HCT116 (cell line): ENCODE measurements around the gene ACVR1B. TPM values are rescaled to one million over a fixed set of nuclear protein-coding genes. Genes with fewer than 3 reads are reported as not detected.

Experiments used
- ATAC-seq: fragments of 200-7000 bp; cut with Tn5 transposase; 2 replicates; pipeline ENCODE4 v1.9.1; 2020; ENCODE audit warnings: mild to moderate bottlenecking, moderate library complexity
- BruUV-seq: library from RNA; stranded (reverse); fragments of 400-500 nt; replicated peaks from 2 replicates; lab custom pipeline; 2021; lab: Mats Ljungman, UMichigan
- CTCF ChIA-PET: fragments of 300-600 bp; sonication (Branson Sonifier 250); formaldehyde crosslinking; loops from one replicate; lab custom pipeline; 2021; ENCODE audit warnings: antibody characterized with exemption; lab: Charles Lee
- POLR2A ChIA-PET: fragments of 300-600, 350-600 bp; sonication (Branson Sonifier 250); formaldehyde crosslinking; loops from one replicate; lab custom pipeline; 2021; ENCODE audit warnings: antibody characterized with exemption; lab: Charles Lee
- RAD21 ChIA-PET, 2 experiments: fragments of 300-600 bp; sonication (Branson Sonifier 250); formaldehyde crosslinking; loops; one replicate each; lab custom pipeline; 2023; ENCODE audit warnings: low total read pairs in 2 of 2; ENCODE audit not compliant: uncharacterized antibody in 2 of 2, unreplicated experiment in 2 of 2, low non-redundant PET in 1 of 2; lab: Charles Lee
- DNase-seq: peaks from one replicate; pipeline ENCODE4 v3.0.0-alpha.2; 2010; ENCODE audit warnings: low read depth, low spot score
- H2AFZ ChIP-seq: fragments of 200-600 bp; shearing (Covaris generic), sonication (generic); 2 replicates; pipeline ENCODE4 v1.6.1; 2017; ENCODE audit warnings: low read depth, mixed run types, mixed read lengths, antibody characterized with exemption, low read length; ENCODE audit not compliant: poor library complexity, severe bottlenecking
- H3K27ac ChIP-seq: 2 replicates; pipeline ENCODE4 v1.5.1; 2012; ENCODE audit warnings: low read depth, low read length
- H3K27me3 ChIP-seq: fragments of 200-600 bp; sonication (generic); 2 replicates; pipeline ENCODE4 v1.6.1; 2016; ENCODE audit warnings: mixed run types, low read length, mixed read lengths; ENCODE audit not compliant: insufficient read depth
- H3K36me3 ChIP-seq, 2 experiments: fragments of 200-500 bp in 1 of 2; fragments of 200-600 bp in 1 of 2; sonication (Bioruptor generic) in 1 of 2; sonication (generic) in 1 of 2; 2 replicates each; pipeline versions ENCODE4 v1.5.1 to v1.6.1; 2014 to 2016; ENCODE audit warnings: low read length in 2 of 2, inconsistent platforms in 1 of 2, mixed read lengths in 1 of 2, mixed run types in 1 of 2; ENCODE audit not compliant: insufficient read depth in 2 of 2, control insufficient read depth in 1 of 2
- H3K4me1 ChIP-seq, 2 experiments: fragments of 200-600 bp in 1 of 2; sonication (generic) in 1 of 2; 2 replicates each; pipeline versions ENCODE4 v1.5.1 to v1.6.1; 2012 to 2017; ENCODE audit warnings: low read length in 2 of 2, inconsistent platforms in 1 of 2, mild to moderate bottlenecking in 1 of 2, mixed read lengths in 1 of 2, mixed run types in 1 of 2, moderate library complexity in 1 of 2; ENCODE audit not compliant: insufficient read depth in 2 of 2, control insufficient read depth in 1 of 2
- H3K4me2 ChIP-seq: fragments of 200-600 bp; sonication (generic); 2 replicates; pipeline ENCODE4 v1.6.1; 2017; ENCODE audit warnings: mixed run types, low read length, mixed read lengths
- H3K4me3 ChIP-seq, 2 experiments: fragments of 200-600 bp in 1 of 2; sonication (generic) in 1 of 2; replicated peaks in 1 of 2; 2 replicates each; pipeline ENCODE4 v1.5.1; 2011 to 2016; ENCODE audit warnings: low read length in 2 of 2, control low read depth in 1 of 2, low read depth in 1 of 2, mild to moderate bottlenecking in 1 of 2, mixed read lengths in 1 of 2, mixed run types in 1 of 2
- H3K79me2 ChIP-seq: fragments of 200-600 bp; sonication (generic); 2 replicates; pipeline ENCODE4 v1.6.1; 2017; ENCODE audit warnings: mild to moderate bottlenecking, mixed run types, low read length, moderate library complexity, mixed read lengths; ENCODE audit not compliant: insufficient read depth
- H3K9ac ChIP-seq: fragments of 200-600 bp; sonication (generic); 2 replicates; pipeline ENCODE4 v1.6.1; 2016; ENCODE audit warnings: low read length, mixed read lengths
- H3K9me2 ChIP-seq: fragments of 200-600 bp; sonication (generic), shearing (Covaris generic); 2 replicates; pipeline ENCODE4 v1.6.1; 2017; ENCODE audit warnings: mixed run types, mild to moderate bottlenecking, moderate library complexity; ENCODE audit not compliant: insufficient read depth
- H3K9me3 ChIP-seq, 2 experiments: fragments of 200-500 bp in 1 of 2; fragments of 200-600 bp in 1 of 2; sonication (Bioruptor generic) in 1 of 2; sonication (generic) in 1 of 2; 2 replicates each; pipeline ENCODE4 v1.6.1; 2014 to 2017; ENCODE audit warnings: low read length in 2 of 2, mixed read lengths in 2 of 2, inconsistent platforms in 1 of 2, low read depth in 1 of 2, mild to moderate bottlenecking in 1 of 2, mixed run types in 1 of 2, moderate library complexity in 1 of 2; ENCODE audit not compliant: control insufficient read depth in 1 of 2, insufficient read depth in 1 of 2
- H4K20me1 ChIP-seq: fragments of 200-600 bp; sonication (generic), shearing (Covaris generic); 2 replicates; pipeline ENCODE4 v1.6.1; 2017; ENCODE audit warnings: mixed run types, mild to moderate bottlenecking, moderate library complexity; ENCODE audit not compliant: insufficient read depth
- ATF3 ChIP-seq: IDR thresholded peaks from 2 replicates; pipeline ENCODE4 v1.6.1; 2012
- CEBPB ChIP-seq: IDR thresholded peaks from 2 replicates; pipeline ENCODE4 v1.6.1; 2012; ENCODE audit warnings: low read depth
- EGR1 ChIP-seq: IDR thresholded peaks from 2 replicates; pipeline ENCODE4 v1.6.1; 2012; ENCODE audit warnings: low read depth
- ELF1 ChIP-seq: IDR thresholded peaks from 2 replicates; pipeline ENCODE4 v1.6.1; 2012; ENCODE audit warnings: low read depth, borderline replicate concordance
- EZH2 ChIP-seq: fragments of 200-600 bp; sonication (generic); IDR thresholded peaks from 2 replicates; pipeline ENCODE4 v1.6.1; 2017; ENCODE audit warnings: antibody characterized with exemption, mixed run types
- POLR2AphosphoS5 ChIP-seq: IDR thresholded peaks from 2 replicates; pipeline ENCODE4 v1.6.1; 2011; ENCODE audit warnings: mild to moderate bottlenecking, low read depth, low read length, moderate library complexity
- RAD21 ChIP-seq: IDR thresholded peaks from 2 replicates; pipeline ENCODE4 v1.6.1; 2012; ENCODE audit warnings: low read depth, mild to moderate bottlenecking
- ZFX ChIP-seq: fragments of 450-650 bp; IDR thresholded peaks from 2 replicates; pipeline ENCODE4 v1.6.1; 2017
- intact Hi-C: fragments of 100-400 bp; cut with micrococcal nuclease; formaldehyde crosslinking; loops from 2 replicates; pipeline ENCODE4 v1.10.0; 2022
- total RNA-seq: library from RNA; stranded (reverse); gene quantifications from one replicate; pipeline ENCODE4 v1.2.1, GENCODE V29; 2021; ENCODE audit not compliant: unreplicated experiment
- TF ChIP-seq, protein P1 (sequence below), 3 experiments: fragments of 200-600 bp in 1 of 3; sonication (generic) in 1 of 3; IDR thresholded peaks in 2 of 3; conservative IDR thresholded peaks in 1 of 3; 2 replicates each; pipeline ENCODE4 v1.5.1; 2012 to 2017; ENCODE audit warnings: low read depth in 2 of 3, low read length in 2 of 3, antibody characterized with exemption in 1 of 3, borderline replicate concordance in 1 of 3, control low read depth in 1 of 3, mild to moderate bottlenecking in 1 of 3, mixed read lengths in 1 of 3, mixed run types in 1 of 3, moderate library complexity in 1 of 3; ENCODE audit not compliant: insufficient read depth in 1 of 3

The ACVR1B gene
- total RNA-seq, 1 experiment from 2014 or later, result 22.7 TPM

DNA sequence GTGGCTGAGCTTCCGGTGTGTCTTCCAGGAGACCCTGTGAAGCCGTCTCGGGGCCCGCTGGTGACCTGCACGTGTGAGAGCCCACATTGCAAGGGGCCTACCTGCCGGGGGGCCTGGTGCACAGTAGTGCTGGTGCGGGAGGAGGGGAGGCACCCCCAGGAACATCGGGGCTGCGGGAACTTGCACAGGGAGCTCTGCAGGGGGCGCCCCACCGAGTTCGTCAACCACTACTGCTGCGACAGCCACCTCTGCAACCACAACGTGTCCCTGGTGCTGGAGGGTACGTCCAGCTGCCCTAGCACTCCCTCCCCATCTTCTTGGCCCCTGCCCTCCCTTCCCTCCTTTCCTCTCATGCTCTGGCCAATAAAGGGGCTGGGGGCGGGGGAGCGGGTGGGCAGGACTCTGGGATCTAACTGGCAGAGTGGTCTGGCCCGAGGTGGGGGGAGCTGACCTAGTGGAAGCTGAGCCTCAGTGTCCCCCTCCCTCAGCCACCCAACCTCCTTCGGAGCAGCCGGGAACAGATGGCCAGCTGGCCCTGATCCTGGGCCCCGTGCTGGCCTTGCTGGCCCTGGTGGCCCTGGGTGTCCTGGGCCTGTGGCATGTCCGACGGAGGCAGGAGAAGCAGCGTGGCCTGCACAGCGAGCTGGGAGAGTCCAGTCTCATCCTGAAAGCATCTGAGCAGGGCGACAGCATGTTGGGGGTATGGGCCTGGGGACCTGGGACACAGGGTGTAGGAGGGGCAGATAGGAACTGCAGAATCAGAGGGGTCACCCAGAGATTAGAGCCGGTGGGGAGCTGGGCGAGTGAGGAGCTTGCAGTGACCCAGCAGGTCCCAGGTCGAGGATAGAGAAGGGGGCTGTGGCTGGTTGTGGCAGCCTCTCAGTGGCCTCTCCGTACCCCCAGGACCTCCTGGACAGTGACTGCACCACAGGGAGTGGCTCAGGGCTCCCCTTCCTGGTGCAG lies 38.1 kb upstream of the ACVR1B start:
- CTCF ChIA-PET, result interaction anchor here (0.7 to 3.1 kb wide), 3 partner anchors 10 to 18 kb away, joined by 3 to 22 read pairs (median 8); no protein-coding TSS in a partner anchor
- TF ChIP-seq RAD21 (no peak), EZH2 (no peak), CEBPB (no peak), EGR1 (no peak), ATF3 (no peak), POLR2AphosphoS5 (no peak), ZFX (no peak), ELF1 (no peak)
- TF ChIP-seq, protein P1, sequence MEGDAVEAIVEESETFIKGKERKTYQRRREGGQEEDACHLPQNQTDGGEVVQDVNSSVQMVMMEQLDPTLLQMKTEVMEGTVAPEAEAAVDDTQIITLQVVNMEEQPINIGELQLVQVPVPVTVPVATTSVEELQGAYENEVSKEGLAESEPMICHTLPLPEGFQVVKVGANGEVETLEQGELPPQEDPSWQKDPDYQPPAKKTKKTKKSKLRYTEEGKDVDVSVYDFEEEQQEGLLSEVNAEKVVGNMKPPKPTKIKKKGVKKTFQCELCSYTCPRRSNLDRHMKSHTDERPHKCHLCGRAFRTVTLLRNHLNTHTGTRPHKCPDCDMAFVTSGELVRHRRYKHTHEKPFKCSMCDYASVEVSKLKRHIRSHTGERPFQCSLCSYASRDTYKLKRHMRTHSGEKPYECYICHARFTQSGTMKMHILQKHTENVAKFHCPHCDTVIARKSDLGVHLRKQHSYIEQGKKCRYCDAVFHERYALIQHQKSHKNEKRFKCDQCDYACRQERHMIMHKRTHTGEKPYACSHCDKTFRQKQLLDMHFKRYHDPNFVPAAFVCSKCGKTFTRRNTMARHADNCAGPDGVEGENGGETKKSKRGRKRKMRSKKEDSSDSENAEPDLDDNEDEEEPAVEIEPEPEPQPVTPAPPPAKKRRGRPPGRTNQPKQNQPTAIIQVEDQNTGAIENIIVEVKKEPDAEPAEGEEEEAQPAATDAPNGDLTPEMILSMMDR (IDR thresholded peaks at IDR 0.05 in 2 of 3, conservative IDR thresholded peaks at IDR 0.05 in 1 of 3; ENCODE audit: borderline replicate concordance in 1 of 3, insufficient read depth in 1 of 3, low read depth in 2 of 3, low read length in 2 of 3), result peak in 2 of 3 experiments; percentile 31 to 39; a peak in 2 of 6 replicates
- TF ChIP-seq, all 23 proteins: peak for 1
- H3K27me3 ChIP-seq, result no peaks in the 10 kb centered on the region
- BruUV-seq, result no TSS peak
- intact Hi-C loops, result no loop called here
- peaks cover 8 to 21% of the 10 kb centered on the region in 2 experiments for H3K4me1 ChIP-seq
- H3K27ac ChIP-seq, result no peak overlapping the region
- H3K9me3 ChIP-seq, result no peaks in the 10 kb centered on the region
- H3K9ac ChIP-seq, result no peak overlapping the region
- no peak overlapping the region for H2AFZ ChIP-seq
- H3K36me3 ChIP-seq, result no peaks in the 10 kb centered on the region
- no peaks in the 10 kb centered on the region for H3K79me2 ChIP-seq
- no peaks in the 10 kb centered on the region for H4K20me1 ChIP-seq
- ChIA-PET POLR2A (no interaction called here), RAD21 (no interaction called here)
- DNase-seq (no peak), ATAC-seq (no peak)
- H3K4me3 ChIP-seq, result no peak overlapping the region
- no peaks in the 10 kb centered on the region for H3K9me2 ChIP-seq
- peak overlapping the region; percentile 46; the same call in 1 of the 2 replicates for H3K4me2 ChIP-seq
